Fibroblast of villous mesenchyme (primary cell): ENCODE data around the gene PFKFB2. TPM values are rescaled to one million over a fixed set of nuclear protein-coding genes. Genes with fewer than 3 reads are reported as not detected.

Experiments
- DNase-seq: peaks from one replicate; pipeline ENCODE4 v3.0.0-alpha.2; 2010; ENCODE audit warnings: low read depth
- H3K4me3 ChIP-seq: 2 replicates; pipeline ENCODE4 v1.5.1; 2011; ENCODE audit warnings: low read depth, mild to moderate bottlenecking, low read length
- total RNA-seq: library from RNA; depleted of rRNA; stranded (reverse); fragments of >200 nt; gene quantifications from 2 replicates; pipeline ENCODE4 v1.2.3, GENCODE V29; 2012
- TF ChIP-seq, protein P1 (sequence below): IDR thresholded peaks from 2 replicates; pipeline ENCODE4 v1.5.1; 2012; ENCODE audit warnings: low read depth, mild to moderate bottlenecking, low read length; ENCODE audit not compliant: insufficient read depth

PFKFB2 gene
- total RNA-seq, 1 donor: 6.9 TPM

DNA sequence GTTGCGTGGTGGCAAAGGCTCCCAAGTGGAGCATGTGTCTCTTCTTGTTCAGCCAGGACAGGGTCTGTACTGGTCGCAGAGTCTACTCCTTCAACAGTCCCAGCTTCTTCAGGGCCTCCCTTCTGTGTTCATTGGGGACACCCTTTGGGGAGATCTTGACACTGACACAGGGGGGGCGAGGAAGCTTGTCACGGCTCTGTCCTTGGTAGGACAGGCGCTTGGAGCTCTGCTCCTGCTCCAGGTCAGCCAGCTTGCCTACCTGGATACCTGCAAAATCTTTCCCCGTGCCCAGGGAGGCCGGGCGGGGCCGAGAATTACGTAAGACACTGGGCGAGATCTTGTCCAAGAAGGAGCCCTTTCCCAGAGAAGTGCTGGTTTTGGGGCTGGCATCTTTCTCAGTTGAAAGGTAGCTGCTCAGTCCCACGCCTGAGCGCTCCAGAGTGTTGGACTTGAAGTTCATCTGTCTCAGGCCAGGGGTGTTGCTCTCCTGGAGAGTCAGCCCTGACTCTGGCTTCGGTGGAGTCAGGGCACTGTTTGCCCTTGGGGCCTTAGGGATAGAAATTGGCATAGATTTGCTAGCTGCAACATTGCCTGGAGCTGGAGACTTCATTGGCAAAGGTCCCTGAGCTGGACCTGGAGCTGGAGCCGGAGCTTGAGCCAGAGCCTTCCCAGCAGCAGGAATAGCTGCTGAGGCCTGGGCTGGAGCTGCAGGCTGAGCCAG is 31.0 kb upstream of the PFKFB2 start:
- TF ChIP-seq, protein P1, sequence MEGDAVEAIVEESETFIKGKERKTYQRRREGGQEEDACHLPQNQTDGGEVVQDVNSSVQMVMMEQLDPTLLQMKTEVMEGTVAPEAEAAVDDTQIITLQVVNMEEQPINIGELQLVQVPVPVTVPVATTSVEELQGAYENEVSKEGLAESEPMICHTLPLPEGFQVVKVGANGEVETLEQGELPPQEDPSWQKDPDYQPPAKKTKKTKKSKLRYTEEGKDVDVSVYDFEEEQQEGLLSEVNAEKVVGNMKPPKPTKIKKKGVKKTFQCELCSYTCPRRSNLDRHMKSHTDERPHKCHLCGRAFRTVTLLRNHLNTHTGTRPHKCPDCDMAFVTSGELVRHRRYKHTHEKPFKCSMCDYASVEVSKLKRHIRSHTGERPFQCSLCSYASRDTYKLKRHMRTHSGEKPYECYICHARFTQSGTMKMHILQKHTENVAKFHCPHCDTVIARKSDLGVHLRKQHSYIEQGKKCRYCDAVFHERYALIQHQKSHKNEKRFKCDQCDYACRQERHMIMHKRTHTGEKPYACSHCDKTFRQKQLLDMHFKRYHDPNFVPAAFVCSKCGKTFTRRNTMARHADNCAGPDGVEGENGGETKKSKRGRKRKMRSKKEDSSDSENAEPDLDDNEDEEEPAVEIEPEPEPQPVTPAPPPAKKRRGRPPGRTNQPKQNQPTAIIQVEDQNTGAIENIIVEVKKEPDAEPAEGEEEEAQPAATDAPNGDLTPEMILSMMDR: no peak
- H3K4me3 ChIP-seq: no peak overlapping the region
- DNase-seq: no peak

- H3K4me3 ChIP-seq: no peak overlapping the region
- no peak for DNase-seq
- TF ChIP-seq, protein P1: no peak
These were observed 29.9 kb upstream of the PFKFB2 start for GRCh38 chr1:207022996-207023679.

DNA sequence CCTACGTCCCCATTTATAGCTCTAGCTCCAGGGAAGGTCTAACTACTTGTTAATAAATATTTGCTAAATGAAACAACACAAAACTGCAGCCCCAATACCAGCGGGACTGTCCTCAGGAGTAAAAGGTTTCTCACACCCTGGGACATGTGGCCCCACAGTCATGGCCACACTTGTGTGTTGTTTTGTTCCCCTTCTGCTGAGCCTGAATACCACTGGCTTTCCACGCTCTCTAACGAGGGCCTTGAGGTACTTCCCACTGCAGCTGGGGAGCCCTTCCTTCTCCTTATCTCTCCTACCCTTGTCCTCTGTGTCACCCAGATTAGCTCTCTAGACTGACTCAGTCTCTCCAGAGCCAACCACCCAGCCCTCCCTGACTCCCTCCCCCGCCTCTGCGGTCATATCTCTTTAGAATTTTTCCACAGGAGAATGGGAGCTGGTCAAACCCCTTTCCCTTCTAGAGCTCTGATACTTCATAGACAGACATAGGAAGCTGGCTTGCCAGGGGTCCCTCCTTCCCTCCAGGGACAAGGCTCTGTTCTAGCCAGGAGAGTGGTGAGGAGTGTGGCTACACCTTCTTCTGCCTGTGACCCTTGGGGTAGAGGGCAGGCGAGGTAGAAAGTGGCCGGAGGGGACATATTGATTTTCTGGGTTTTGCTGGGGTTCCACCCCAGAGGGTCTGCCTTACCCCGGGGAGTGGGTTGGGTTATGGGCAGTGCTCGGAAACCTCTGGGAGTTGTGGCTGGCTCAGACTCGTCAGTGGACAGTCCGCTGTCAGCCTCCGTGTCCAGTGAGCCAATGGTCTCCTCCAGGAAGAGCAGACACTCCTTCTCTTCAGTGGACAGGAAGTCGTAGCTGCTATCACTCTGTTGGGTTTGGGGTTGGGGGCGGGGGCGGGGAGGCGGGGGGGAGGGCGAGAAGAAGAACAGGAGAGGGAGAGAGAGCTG is 28.6 kb upstream of the PFKFB2 start:
- peak; percentile 33 for DNase-seq

GRCh38 chr1:207025146-207025880 is 27.8 kb upstream of the PFKFB2 start:
- TF ChIP-seq, protein P1: no peak
- no peak overlapping the region for H3K4me3 ChIP-seq
- no peak for DNase-seq

More for the DNA sequence above, 28.6 kb upstream of the PFKFB2 start:
- no peak overlapping the region for H3K4me3 ChIP-seq
- TF ChIP-seq, protein P1: no peak

DNA sequence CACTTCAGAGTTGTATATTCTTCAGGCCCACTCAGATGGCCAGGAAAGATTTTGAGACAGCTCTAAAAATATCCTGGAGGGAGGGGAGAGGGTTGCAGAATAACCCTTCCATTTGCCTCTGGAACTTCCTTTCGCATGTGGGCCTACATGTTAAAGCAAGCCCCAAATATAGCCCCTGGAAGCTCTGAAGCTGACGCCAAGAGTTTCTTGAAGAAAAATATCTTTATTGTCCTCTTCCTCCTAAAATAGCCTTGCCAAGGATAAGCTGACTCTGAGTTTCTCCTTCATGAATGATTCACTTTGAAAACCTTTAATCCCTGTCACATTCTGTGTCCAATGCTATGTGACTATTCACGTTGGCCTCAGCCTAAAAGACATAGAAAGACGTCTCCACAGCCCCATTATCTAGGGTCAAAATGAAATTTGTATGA is 27.0 kb upstream of the PFKFB2 start:
- TF ChIP-seq, protein P1: no peak
- DNase-seq: no peak
- no peak overlapping the region for H3K4me3 ChIP-seq

GRCh38 chr1:207027206-207027777 is 25.8 kb upstream of the PFKFB2 start:
- H3K4me3 ChIP-seq: no peak overlapping the region
- TF ChIP-seq, protein P1: no peak
- DNase-seq: no peak
